ENCODE measurements around the gene PMEPA1. TPM values are rescaled to one million over a fixed set of nuclear protein-coding genes. Genes with fewer than 3 reads are reported as not detected.
A peak's percentile ranks its signal among the peaks of the same experiment; 100 is the strongest.

The PMEPA1 gene
- total RNA-seq, 1 experiment from 2014 or later, result 14.6 TPM

DNA sequence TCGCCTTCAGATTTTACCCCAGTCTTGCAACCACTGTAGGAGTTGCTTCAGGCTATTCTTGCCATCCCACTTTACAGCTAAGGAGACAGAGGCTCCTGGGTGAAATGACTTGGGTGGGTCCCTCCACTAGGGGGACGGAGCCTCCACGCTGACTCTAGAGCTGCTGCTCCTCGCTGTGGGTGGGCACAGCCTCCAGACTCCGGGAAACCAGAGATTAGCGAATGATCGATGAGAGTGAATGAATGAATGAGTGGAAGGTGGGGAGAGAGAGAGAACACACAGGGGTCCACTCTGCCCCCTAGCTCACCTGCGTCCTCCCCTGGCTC is 100.0 kb downstream of the PMEPA1 start:
- DNase-seq (ENCODE audit: low read depth), result no peak

DNA sequence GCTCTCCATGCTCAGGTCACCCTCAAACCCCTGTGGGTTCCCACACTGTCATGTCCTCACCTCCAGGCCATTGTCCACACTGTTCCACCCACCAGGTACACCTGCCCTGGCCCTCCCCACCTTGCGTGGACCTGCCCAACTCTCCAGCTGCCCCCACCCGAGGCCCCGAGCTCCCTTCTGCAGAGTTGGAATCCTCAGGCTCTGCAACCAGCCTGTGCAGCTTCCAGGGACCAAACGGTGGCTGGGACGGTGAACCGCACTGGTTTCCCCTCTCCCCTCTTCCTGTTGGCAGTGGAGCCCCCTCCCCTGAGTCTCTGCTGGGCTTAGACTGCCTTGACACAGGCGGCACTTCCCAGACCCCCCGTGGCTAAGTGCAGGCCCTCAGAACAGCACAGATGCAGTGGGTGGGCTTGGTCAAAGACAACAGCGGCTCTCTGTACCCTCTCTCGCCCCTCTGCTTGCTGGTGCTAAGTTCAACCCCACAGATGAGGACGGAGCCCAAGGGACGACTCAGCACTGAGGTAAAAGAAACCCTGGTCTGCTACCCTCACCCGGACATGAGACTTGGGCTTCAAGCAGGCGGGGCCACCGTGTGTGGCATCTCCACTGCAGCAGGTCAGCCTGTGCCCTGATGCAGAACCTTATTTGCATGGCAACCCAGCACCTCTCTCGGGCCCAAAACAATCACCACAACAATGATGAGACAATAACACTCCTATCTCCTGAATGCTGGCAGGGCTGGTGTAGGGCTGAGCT is 100.6 kb downstream of the PMEPA1 start:
- no peak for DNase-seq (ENCODE audit: low read depth)

DNA sequence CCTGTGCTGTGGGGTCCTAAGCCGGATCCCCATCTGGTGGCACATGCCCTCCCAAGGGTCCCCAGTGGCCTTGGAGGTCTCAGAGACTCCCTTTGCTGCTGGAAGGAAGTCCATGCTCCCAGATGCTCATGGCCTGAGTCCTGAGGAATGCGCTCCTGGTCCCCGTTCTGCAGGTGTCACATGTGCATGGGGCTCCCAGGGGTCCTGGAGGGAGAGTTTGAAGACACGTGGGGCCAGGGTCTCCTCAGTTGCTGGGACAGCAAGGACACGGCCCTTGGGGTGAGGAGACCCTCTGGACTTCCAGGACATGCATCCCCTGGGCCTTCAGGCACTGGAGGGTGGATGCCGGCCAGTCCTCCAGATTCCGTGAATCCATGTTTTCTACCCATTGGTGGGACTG is 101.3 kb downstream of the PMEPA1 start:
- no peak for DNase-seq (ENCODE audit: low read depth)

DNA sequence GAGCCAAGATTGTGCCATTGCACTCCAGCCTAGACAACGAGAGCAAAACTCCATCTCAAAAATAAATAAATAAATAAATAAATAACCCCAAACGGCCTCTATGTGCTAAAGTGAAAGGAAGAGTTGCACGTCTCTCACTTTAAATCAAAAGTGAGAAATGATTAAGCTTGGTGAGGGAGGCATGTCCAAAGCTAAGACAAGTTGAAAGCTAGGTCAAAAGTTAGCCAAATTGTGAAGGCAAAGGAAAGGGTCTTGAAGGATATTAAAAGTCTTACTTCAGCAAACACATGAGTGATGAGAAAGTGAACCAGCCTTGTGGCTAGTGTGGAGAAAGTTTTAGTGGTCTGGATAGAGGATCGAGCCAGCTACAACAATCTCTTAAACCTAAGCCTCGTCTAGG is 103.9 kb downstream of the PMEPA1 start:
- no peak for DNase-seq (ENCODE audit: low read depth)

DNA sequence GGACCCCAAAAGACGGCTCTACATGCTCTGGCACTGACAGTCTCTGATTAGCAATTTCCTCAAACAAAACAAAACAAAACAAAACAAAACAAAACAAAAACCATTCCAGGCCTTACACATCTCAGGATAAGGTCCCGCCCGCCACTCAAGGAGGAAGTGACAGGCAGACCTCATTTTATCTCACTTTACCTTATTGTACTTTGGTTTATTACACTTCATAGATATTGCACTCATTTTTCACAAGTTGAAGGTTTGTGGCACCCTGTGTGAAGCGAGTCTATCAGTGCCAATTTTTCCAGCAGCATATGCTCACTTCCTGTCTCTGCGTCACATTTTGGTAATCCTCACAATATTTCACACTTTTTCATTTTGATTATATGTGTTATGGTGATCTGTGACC is 104.8 kb downstream of the PMEPA1 start:
- DNase-seq (ENCODE audit: low read depth), result no peak

DNA sequence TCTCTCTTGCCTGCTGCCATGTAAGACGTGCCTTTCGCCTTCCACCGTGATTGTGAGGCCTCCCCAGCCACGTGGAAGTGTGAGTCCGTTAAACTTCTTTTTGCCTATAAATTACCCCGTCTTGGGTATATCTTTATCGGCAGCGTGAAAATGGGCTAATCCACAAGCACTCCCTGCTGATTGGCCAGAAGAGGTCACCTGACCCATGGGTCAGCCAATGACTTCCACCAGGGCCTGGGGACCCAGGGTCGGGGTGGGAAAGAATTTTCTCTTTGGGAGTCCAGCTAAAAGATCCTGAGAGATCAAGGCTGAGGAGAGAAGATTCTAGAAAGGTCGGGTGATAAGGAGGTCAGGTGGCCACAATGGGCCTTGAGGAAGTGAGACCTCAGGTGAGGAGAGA is 106.7 kb downstream of the PMEPA1 start:
- DNase-seq (ENCODE audit: low read depth), result no peak

DNA sequence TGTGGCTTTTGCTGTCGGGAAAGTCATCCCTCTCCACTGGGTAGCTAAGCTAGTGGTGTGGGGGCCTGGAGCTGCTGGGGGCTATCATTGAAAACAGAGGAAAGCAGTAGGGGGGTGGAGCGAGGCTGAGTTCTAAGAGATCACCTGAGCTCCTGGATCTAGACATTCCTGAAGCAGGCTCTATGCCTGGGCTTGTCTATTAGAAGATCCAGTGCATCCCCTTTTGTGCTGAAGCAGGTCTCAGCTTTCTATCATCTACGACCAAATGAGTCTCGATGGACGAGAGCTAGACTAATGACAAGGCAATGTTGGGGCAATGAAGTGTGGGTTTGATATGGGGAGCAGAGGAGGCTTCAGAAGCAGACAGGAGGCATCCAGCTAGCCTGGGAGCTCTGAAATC is 108.1 kb downstream of the PMEPA1 start:
- no peak for DNase-seq (ENCODE audit: low read depth)

DNA sequence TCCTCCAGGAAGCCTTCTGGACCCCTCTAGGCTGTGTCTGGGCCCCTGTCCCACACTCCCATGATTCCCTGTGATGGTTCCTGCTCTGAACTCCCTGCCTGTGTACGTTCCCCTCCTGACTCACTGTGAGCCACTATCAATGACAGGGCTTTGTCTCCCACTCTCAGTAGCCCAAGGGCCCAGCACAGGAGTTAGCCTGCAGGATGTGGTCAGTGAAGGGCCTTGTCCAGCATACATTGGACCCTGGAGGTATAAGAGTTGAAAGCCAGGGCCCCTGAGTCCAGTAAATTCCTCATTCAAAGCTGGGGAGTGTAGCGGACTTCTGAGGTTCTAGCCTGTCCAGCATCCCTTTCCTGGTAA is 108.6 kb downstream of the PMEPA1 start:
- DNase-seq (ENCODE audit: low read depth), result peak; percentile 79

DNA sequence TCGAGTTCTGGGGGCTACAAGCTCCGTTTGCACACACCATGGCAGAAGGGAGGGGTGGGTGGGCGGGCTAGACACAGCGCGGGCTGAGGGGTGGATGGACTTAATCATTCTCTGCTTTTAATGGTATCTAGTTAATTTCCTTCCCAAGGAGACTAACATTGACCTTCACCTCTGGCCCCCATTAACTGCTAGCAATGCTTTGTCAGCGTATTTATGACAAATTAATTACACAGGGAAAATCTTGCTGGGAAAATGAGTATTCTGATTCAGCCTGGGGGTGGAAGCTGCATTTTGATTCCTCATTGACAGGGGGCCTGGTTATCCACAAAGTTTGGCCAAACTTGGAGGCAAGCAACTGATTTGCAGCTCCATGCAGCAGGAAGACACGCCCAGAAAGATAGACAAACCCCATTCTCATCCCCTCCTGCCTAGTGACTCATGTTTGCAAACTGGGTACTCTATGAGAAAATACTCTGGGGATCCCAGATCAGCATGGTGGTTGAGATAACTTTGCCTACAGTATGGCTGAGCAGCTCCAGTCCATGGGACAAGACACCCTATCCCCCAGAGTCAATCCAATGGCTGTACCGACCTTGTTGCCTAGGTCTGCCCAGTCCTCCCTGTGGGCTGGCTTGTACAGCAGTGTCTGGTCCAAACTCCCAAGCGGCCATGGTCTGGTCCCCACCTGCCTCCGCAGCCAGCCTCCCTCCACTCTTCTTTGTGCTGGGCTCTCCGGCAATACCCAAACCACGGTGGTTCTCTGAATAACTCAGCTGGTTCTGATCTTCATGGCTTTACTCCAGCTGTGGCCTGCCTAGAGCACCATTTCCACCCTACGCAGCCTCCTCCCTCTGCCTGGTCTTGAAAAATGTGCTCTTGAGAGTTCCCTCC is 109.2 kb downstream of the PMEPA1 start:
- DNase-seq (ENCODE audit: low read depth), result peak; percentile 45

DNA sequence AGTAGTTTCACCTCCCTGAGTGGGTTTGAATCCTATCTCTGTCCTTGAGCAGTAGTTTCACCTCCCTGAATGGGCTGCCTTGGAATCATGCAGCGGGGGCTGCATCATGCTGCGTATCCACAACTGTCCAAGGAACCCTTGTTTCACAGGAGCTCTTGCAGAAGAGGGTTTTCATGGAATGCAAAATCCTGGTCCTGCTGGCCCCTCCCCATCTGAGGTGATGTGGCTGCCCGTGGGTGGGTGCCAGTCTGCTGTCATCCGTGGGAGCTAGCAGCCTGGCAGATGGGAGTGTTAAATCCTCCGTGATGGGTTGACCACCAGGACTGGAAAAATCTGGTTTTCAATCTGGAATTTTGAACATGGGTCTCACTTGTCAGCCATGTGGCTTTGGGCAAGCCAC is 111.3 kb downstream of the PMEPA1 start:
- no peak for DNase-seq (ENCODE audit: low read depth)

Other genes with a start within 250 kb of the PMEPA1 start
- gene CTCFL, start 184.9 kb downstream of the PMEPA1 start, total RNA-seq (2014; rRNA removed; shearing (Covaris generic)), result not detected in 2 replicates
- gene PCK1, start 148.9 kb downstream of the PMEPA1 start, total RNA-seq (2014; rRNA removed; shearing (Covaris generic)), result not detected in 2 replicates
- gene ZBP1, start 89.6 kb downstream of the PMEPA1 start, total RNA-seq (2014; rRNA removed; shearing (Covaris generic)), result 3.0 and 5.2 TPM in 2 replicates

Measured in M059J (cell line).